Epithelial cell of esophagus (primary cell): ENCODE results near the gene LTBP3.
A peak's percentile ranks its signal among the peaks of the same experiment; 100 is the strongest.

Experiments
- DNase-seq: peaks from one replicate; pipeline ENCODE4 v3.0.0; 2010; ENCODE audit warnings: low read depth
- H3K4me3 ChIP-seq: 2 replicates; pipeline ENCODE4 v1.5.1; 2011; ENCODE audit warnings: mild to moderate bottlenecking, low read length, control low read depth
- CTCF ChIP-seq: IDR thresholded peaks from 2 replicates; pipeline ENCODE4 v1.5.1; 2011; ENCODE audit warnings: low read depth, mild to moderate bottlenecking, low read length, control low read depth, inconsistent platforms; ENCODE audit not compliant: insufficient read depth; ENCODE audit errors: missing control alignments

The LTBP3 gene

GRCh38 chr11:65498977-65499712 lies 59.0 kb downstream of the LTBP3 start, which contains the start of gene MALAT1:
Gene MALAT1 (plus strand): TSS chr11:65499045.
- no peak for TF ChIP-seq CTCF
- DNase-seq, result peak; percentile 93
- H3K4me3 ChIP-seq, result peak within 1 kb of the TSS; percentile 98

DNA sequence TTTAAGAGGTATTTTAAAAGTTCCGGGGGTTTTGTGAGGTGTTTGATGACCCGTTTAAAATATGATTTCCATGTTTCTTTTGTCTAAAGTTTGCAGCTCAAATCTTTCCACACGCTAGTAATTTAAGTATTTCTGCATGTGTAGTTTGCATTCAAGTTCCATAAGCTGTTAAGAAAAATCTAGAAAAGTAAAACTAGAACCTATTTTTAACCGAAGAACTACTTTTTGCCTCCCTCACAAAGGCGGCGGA lies 59.5 kb downstream of the LTBP3 start:
- H3K4me3 ChIP-seq, result peak overlapping the region; percentile 98
- no peak for DNase-seq
- TF ChIP-seq CTCF, result no peak

GRCh38 chr11:65498042-65498726 lies 60.0 kb downstream of the LTBP3 start:
- H3K4me3 ChIP-seq, result peak overlapping the region; percentile 98
- TF ChIP-seq CTCF, result no peak
- DNase-seq, result peak; percentile 69

- peak overlapping the region; percentile 98 for H3K4me3 ChIP-seq
- peak; percentile 99 for DNase-seq
- TF ChIP-seq CTCF, result no peak
Observed at GRCh38 chr11:65497141-65498041, 60.8 kb downstream of the LTBP3 start.

DNA sequence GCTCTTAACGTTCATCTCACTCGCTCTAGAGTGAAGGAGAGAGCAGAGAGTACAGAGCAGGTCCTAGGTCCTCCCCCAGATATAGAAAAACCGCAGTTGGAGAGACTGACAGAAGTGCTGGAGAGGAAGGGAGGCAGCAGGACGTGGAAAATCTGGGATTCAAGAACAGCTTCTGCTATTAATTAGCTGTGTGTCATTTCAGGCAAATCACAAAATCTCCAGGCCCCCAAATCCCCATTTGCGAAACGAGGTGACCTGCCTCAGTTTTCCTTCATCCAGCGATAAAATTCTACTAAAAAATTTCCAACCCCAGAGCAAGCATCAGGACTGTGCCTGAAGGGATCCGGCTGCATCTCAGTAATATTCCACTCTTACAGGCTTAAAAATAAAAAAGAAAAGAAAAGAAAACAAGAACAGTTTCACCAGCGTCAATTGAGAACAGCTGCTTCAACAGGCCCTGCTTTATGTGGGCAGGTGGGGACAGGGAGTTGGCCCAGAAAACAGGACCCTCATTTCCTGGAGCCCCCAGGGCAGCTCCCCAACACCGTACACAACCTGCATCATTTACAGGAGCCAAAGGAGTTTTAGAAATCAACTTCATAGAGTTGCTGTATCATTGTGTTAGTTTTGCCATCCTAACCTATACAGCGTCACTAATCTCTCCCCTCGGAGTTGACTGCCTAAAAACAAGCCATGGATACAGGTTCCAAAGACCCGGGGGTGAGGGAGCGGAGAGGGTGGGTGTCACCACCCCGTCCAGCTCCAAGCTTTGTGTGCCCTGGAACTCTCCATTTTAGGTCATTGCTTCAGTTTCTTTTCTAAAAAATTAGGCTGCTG lies 61.6 kb downstream of the LTBP3 start:
- peak overlapping the region; percentile 40 for H3K4me3 ChIP-seq
- DNase-seq, result peak; percentile 21
- TF ChIP-seq CTCF, result no peak
